GM12878 (cell line): Measurements from ENCODE around the gene IL1RAPL1. TPM values are rescaled to one million over a fixed set of nuclear protein-coding genes. Genes with fewer than 3 reads are reported as not detected.
"Not testable (repeated sequence)": the region's sequence is repeated elsewhere in the genome, so short reads cannot be mapped to it uniquely, and the experiment has no call there.

Source experiments
- ATAC-seq: fragments of 200-7000 bp; cut with Tn5 transposase; 3 replicates; pipeline ENCODE4 v1.9.1; 2020; ENCODE audit warnings: mild to moderate bottlenecking, moderate library complexity
- BruUV-seq: library from RNA; stranded (reverse); fragments of 400-500 nt; replicated peaks from 2 replicates; lab custom pipeline; 2021; lab: Mats Ljungman, UMichigan
- CTCF ChIA-PET: fragments of 300-600 bp; sonication (Branson Sonifier 250); formaldehyde crosslinking; extraction: SDS; loops from one replicate; lab custom pipeline; 2021; ENCODE audit warnings: inconsistent platforms; lab: Yijun Ruan, JAX
- POLR2A ChIA-PET: fragments of 350-600 bp; formaldehyde crosslinking; extraction: SDS; loops from one replicate; lab custom pipeline; 2021; ENCODE audit warnings: inconsistent platforms; lab: Charles Lee
- RAD21 ChIA-PET: fragments of 300-600 bp; sonication (Branson Sonifier 250); formaldehyde crosslinking; loops from one replicate; lab custom pipeline; 2023; ENCODE audit warnings: antibody characterized with exemption; ENCODE audit not compliant: unreplicated experiment; lab: Charles Lee
- SMC1A ChIA-PET: fragments of 300-600 bp; sonication (Branson Sonifier 250); formaldehyde crosslinking; loops from one replicate; lab custom pipeline; 2023; ENCODE audit not compliant: unreplicated experiment, uncharacterized antibody; lab: Charles Lee
- DNase-seq: peaks from one replicate; pipeline ENCODE4 v3.0.0-alpha.2; 2011; ENCODE audit warnings: low read depth, low spot score
- FAIRE-seq: peaks from 3 replicates; lab custom pipeline; 2011; peaks lifted over from hg19 to GRCh38; lab: Jason Lieb, UNC
- H2AFZ ChIP-seq: 2 replicates; pipeline ENCODE4 v1.6.0; 2011; ENCODE audit warnings: low read depth, low read length, control low read depth; ENCODE audit not compliant: control insufficient read depth
- H3K27ac ChIP-seq: 2 replicates; pipeline ENCODE4 v1.5.1; 2011; ENCODE audit warnings: control low read depth; ENCODE audit not compliant: control insufficient read depth, insufficient read depth
- H3K27me3 ChIP-seq, 2 experiments: replicated peaks in 1 of 2; 2 replicates each; pipeline versions ENCODE4 v1.6.0 to v1.6.1; 2011; ENCODE audit warnings: low read length in 1 of 2; ENCODE audit not compliant: control insufficient read depth in 2 of 2, insufficient read depth in 2 of 2
- H3K36me3 ChIP-seq, 2 experiments: 2 replicates each; pipeline ENCODE4 v1.5.1; 2011; ENCODE audit warnings: low read length in 1 of 2; ENCODE audit not compliant: control insufficient read depth in 2 of 2, insufficient read depth in 2 of 2
- H3K4me1 ChIP-seq: 2 replicates; pipeline ENCODE4 v1.6.1; 2011; ENCODE audit warnings: mild to moderate bottlenecking, low read length, moderate library complexity, mixed read lengths; ENCODE audit not compliant: control insufficient read depth, insufficient read depth
- H3K4me2 ChIP-seq: 2 replicates; pipeline ENCODE4 v1.6.0; 2011; ENCODE audit warnings: control low read depth; ENCODE audit not compliant: control insufficient read depth, insufficient read depth
- H3K4me3 ChIP-seq: fragments of 200-600 bp; sonication (generic); 2 replicates; pipeline ENCODE4 v1.5.1; 2016
- H3K79me2 ChIP-seq: 2 replicates; pipeline ENCODE4 v1.6.0; 2011; ENCODE audit warnings: low read length; ENCODE audit not compliant: control insufficient read depth, insufficient read depth
- H3K9ac ChIP-seq: 2 replicates; pipeline ENCODE4 v1.8.0; 2011; ENCODE audit warnings: low read length, control low read depth, mixed read lengths; ENCODE audit not compliant: control insufficient read depth, insufficient read depth
- H3K9me3 ChIP-seq: replicated peaks from 3 replicates; pipeline ENCODE4 v1.5.1; 2011; ENCODE audit warnings: mild to moderate bottlenecking, low read length; ENCODE audit not compliant: control insufficient read depth, insufficient read depth
- H4K20me1 ChIP-seq: 2 replicates; pipeline ENCODE4 v1.6.0; 2011; ENCODE audit not compliant: control insufficient read depth, insufficient read depth
- JUND ChIP-seq: IDR thresholded peaks from 2 replicates; pipeline ENCODE4 v1.6.1; 2012; ENCODE audit warnings: low read depth, mild to moderate bottlenecking, low read length, improper control_type of control experiment, moderate library complexity
- WGBS: methylation state at CpG from one replicate; pipeline ENCODE4 v1.1.6; 2016; ENCODE audit warnings: low lambda C conversion rate; ENCODE audit not compliant: insufficient replicate concordance, insufficient coverage; ENCODE audit errors: missing lambda C conversion rate; 5-methylcytosine and 5-hydroxymethylcytosine counted together
- in situ Hi-C: fragments of 300-500 bp; cut with MboI; formaldehyde crosslinking; loops from 9 replicates; pipeline ENCODE4 v1.14.3; 2018; ENCODE audit warnings: mixed read lengths
- intact Hi-C: fragments of 100-400 bp; cut with micrococcal nuclease; formaldehyde crosslinking; loops from one replicate; pipeline ENCODE4 v1.14.2; 2022; ENCODE audit not compliant: unreplicated experiment
- polyA plus RNA-seq, 11 experiments: library from polyadenylated mRNA; depleted of rRNA in 4 of 11; unstranded in 6 of 11; stranded (reverse) in 5 of 11; fragments of >200 nt; fragmentation: Nextera tagmentation in 4 of 11; fragmentation: Illumina TruSeq in 1 of 11; extraction: Ambion mirVana in 4 of 11; extraction: Trizol in 1 of 11; gene quantifications; 1 replicate in 1 of 11; 2 replicates in 10 of 11; pipeline versions ENCODE4 v1.2.1 to v1.2.3, GENCODE V29; 2011 to 2016; ENCODE audit warnings: inconsistent platforms in 2 of 11, missing spikeins in 2 of 11, low read depth in 1 of 11
- total RNA-seq, 4 experiments: library from RNA; depleted of rRNA in 3 of 4; stranded (reverse); fragments of >200 nt in 3 of 4; fragmentation: Illumina TruSeq in 1 of 4; extraction: Trizol in 1 of 4; gene quantifications; 2 replicates each; pipeline versions ENCODE4 v1.2.1 to v1.2.3, GENCODE V29; 2013 to 2021
- TF ChIP-seq, protein P1 (sequence below): fragments of 450-650 bp; formaldehyde crosslinking; IDR thresholded peaks from 2 replicates; pipeline ENCODE4 v1.5.0; 2022; ENCODE audit warnings: mild to moderate bottlenecking, missing genetic modification characterization

The IL1RAPL1 gene
- total and polyA plus RNA-seq, 10 of the 15 experiments (the other 5 are each of a cell fraction or from before 2014, with no cell fraction given): not detected

DNA sequence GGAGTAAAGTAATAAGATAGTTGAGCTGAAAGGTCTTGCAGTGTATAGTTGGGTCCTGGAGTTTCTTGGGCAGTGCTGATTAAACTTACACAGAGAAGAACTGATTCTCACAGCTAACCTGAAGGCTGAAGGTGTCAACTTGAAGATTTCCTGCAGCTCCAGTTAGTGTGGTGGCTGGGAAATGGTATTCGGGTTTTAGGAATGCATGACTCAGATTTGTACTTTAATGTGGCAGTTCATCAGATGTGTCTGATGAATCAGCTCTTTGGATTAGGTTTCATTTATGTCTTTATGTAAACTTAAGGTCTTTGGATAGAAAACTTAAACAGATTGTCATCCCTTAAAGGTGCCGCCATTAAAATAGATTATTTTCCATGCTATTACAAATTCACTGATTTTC, 200.0 kb downstream of the IL1RAPL1 start:
- no peaks in the 10 kb centered on the region for H4K20me1 ChIP-seq
- WGBS: 35% methylated on average over 2 of the region's 2 CpGs
- ChIA-PET CTCF (no interaction called here), SMC1A (no interaction called here), POLR2A (no interaction called here), RAD21 (no interaction called here)
- in situ Hi-C loops: no loop called here
- no peak overlapping the region for H3K27ac ChIP-seq
- H3K79me2 ChIP-seq: no peaks in the 10 kb centered on the region
- H3K36me3 ChIP-seq: no peaks in the 10 kb centered on the region
- DNase-seq: no peak
- no peak for ATAC-seq
- no peak for FAIRE-seq
- no peak overlapping the region for H3K9ac ChIP-seq
- no peak overlapping the region for H2AFZ ChIP-seq
- no peak for TF ChIP-seq JUND
- TF ChIP-seq, protein P1, sequence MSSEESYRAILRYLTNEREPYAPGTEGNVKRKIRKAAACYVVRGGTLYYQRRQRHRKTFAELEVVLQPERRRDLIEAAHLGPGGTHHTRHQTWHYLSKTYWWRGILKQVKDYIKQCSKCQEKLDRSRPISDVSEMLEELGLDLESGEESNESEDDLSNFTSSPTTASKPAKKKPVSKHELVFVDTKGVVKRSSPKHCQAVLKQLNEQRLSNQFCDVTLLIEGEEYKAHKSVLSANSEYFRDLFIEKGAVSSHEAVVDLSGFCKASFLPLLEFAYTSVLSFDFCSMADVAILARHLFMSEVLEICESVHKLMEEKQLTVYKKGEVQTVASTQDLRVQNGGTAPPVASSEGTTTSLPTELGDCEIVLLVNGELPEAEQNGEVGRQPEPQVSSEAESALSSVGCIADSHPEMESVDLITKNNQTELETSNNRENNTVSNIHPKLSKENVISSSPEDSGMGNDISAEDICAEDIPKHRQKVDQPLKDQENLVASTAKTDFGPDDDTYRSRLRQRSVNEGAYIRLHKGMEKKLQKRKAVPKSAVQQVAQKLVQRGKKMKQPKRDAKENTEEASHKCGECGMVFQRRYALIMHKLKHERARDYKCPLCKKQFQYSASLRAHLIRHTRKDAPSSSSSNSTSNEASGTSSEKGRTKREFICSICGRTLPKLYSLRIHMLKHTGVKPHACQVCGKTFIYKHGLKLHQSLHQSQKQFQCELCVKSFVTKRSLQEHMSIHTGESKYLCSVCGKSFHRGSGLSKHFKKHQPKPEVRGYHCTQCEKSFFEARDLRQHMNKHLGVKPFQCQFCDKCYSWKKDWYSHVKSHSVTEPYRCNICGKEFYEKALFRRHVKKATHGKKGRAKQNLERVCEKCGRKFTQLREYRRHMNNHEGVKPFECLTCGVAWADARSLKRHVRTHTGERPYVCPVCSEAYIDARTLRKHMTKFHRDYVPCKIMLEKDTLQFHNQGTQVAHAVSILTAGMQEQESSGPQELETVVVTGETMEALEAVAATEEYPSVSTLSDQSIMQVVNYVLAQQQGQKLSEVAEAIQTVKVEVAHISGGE: no peak
- no peaks in the 10 kb centered on the region for H3K9me3 ChIP-seq
- no TSS peak for BruUV-seq
- H3K4me2 ChIP-seq: no peak overlapping the region
- no peaks in the 10 kb centered on the region for H3K4me1 ChIP-seq
- H3K4me3 ChIP-seq: no peak overlapping the region
- no peaks in the 10 kb centered on the region for H3K27me3 ChIP-seq
- intact Hi-C loops: no loop called here

GRCh38 chrX:28800671-28801070, 213.4 kb downstream of the IL1RAPL1 start:
- not testable (repeated sequence) for H4K20me1 ChIP-seq

More at GRCh38 chrX:28800671-28801070, 213.4 kb downstream of the IL1RAPL1 start:
- DNase-seq, H3K27ac ChIP-seq, ATAC-seq, SMC1A ChIA-PET, intact Hi-C loops, H3K9ac ChIP-seq, FAIRE-seq, H3K4me3 ChIP-seq, H3K9me3 ChIP-seq, BruUV-seq, RAD21 ChIA-PET, H3K36me3 ChIP-seq, H3K4me1 ChIP-seq, H2AFZ ChIP-seq, POLR2A ChIA-PET, H3K4me2 ChIP-seq, CTCF ChIA-PET, H3K79me2 ChIP-seq, in situ Hi-C loops, H3K27me3 ChIP-seq: not testable (repeated sequence)
- 33% methylated on average over 5 of the region's 5 CpGs for WGBS
